Chondrocyte (in vitro differentiated cells): Measurements from ENCODE around the gene NELL2. TPM values are rescaled to one million over a fixed set of nuclear protein-coding genes. Genes with fewer than 3 reads are reported as not detected.

Experiments
- DNase-seq: peaks from one replicate; pipeline ENCODE4 v3.0.0; 2021; ENCODE audit warnings: mixed read lengths, low spot score
- H3K27ac Mint-ChIP-seq: one replicate; pipeline ENCODE4 v1.8.0; 2021; ENCODE audit warnings: mild to moderate bottlenecking, moderate library complexity, mixed read lengths; ENCODE audit not compliant: unreplicated experiment
- H3K27me3 Mint-ChIP-seq: 2 replicates; pipeline ENCODE4 v1.8.0; 2021; ENCODE audit warnings: low read depth, mixed read lengths
- H3K36me3 Mint-ChIP-seq: 2 replicates; pipeline ENCODE4 v1.8.0; 2021; ENCODE audit warnings: low read depth, mixed read lengths
- H3K4me1 Mint-ChIP-seq: 2 replicates; pipeline ENCODE4 v1.8.0; 2021; ENCODE audit warnings: low read depth, mild to moderate bottlenecking, mixed read lengths
- H3K4me3 Mint-ChIP-seq: one replicate; pipeline ENCODE4 v1.8.0; 2021; ENCODE audit warnings: mild to moderate bottlenecking, moderate library complexity, mixed read lengths; ENCODE audit not compliant: unreplicated experiment
- H3K9me3 Mint-ChIP-seq: 2 replicates; pipeline ENCODE4 v1.8.0; 2021; ENCODE audit warnings: low read depth, mixed read lengths
- CTCF ChIP-seq: fragments of 200-600 bp; sonication (generic); IDR thresholded peaks from 2 replicates; pipeline ENCODE4 v1.5.0; 2021; ENCODE audit warnings: antibody characterized with exemption, mild to moderate bottlenecking, moderate library complexity
- total RNA-seq: library from RNA; stranded (reverse); gene quantifications from 3 replicates; pipeline ENCODE4 v1.2.1, GENCODE V29; 2021

Gene NELL2
- total RNA-seq, 1 donor from 2014 or later: not detected

GRCh38 chr12:44570036-44570583, 306.0 kb downstream of the NELL2 start:
- no peak for DNase-seq
- Mint-ChIP-seq H3K4me1 (no peaks in the 10 kb centered on the region), H3K27me3 (no peaks in the 10 kb centered on the region), H3K9me3 (no peaks in the 10 kb centered on the region), H3K4me3 (no peak overlapping the region), H3K27ac (no peak overlapping the region), H3K36me3 (no peaks in the 10 kb centered on the region)
- no peak for TF ChIP-seq CTCF

GRCh38 chr12:44565163-44565562, 311.0 kb downstream of the NELL2 start:
- Mint-ChIP-seq H3K4me1 (no peaks in the 10 kb centered on the region), H3K27ac (no peak overlapping the region), H3K9me3 (no peaks in the 10 kb centered on the region), H3K36me3 (no peaks in the 10 kb centered on the region), H3K27me3 (no peaks in the 10 kb centered on the region), H3K4me3 (no peak overlapping the region)
- TF ChIP-seq CTCF: no peak
- DNase-seq: no peak

DNA sequence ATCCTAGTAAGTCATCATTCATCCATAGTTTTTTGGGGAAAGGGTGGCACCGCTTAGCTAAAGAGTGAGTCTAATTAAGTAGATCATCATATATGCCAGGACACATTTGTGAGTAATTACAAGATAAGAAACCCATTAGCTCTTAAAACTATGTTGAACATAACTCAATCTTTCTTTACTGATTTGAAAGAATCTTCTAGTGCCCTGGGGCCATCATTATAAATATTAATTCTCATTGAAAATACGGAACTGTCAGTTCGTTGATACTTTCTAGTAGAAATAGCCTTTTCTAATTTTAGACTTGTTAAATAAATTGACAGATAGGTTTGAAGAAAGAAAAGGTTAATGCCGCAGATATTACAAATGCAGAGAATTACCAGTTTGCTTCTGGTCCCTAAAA, 312.6 kb downstream of the NELL2 start:
- H3K4me1 Mint-ChIP-seq: no peaks in the 10 kb centered on the region
- H3K36me3 Mint-ChIP-seq: no peaks in the 10 kb centered on the region
- no peak for DNase-seq
- no peaks in the 10 kb centered on the region for H3K27me3 Mint-ChIP-seq
- no peaks in the 10 kb centered on the region for H3K9me3 Mint-ChIP-seq
- H3K4me3 Mint-ChIP-seq: no peak overlapping the region
- no peak for TF ChIP-seq CTCF
- H3K27ac Mint-ChIP-seq: no peak overlapping the region

- no peak for TF ChIP-seq CTCF
- Mint-ChIP-seq H3K9me3 (no peaks in the 10 kb centered on the region), H3K4me3 (no peak overlapping the region), H3K4me1 (peaks cover 4% of the 10 kb centered on the region), H3K27me3 (peaks cover 7% of the 10 kb centered on the region), H3K27ac (no peak overlapping the region), H3K36me3 (no peaks in the 10 kb centered on the region)
- DNase-seq: peak; percentile 56
Observed at GRCh38 chr12:44558340-44559100, 317.6 kb downstream of the NELL2 start.

GRCh38 chr12:44555454-44555853, 320.7 kb downstream of the NELL2 start:
- TF ChIP-seq CTCF: no peak
- DNase-seq: no peak
- Mint-ChIP-seq H3K9me3 (no peaks in the 10 kb centered on the region), H3K27ac (no peak overlapping the region), H3K27me3 (peaks cover 7% of the 10 kb centered on the region), H3K4me1 (peaks cover 4% of the 10 kb centered on the region), H3K36me3 (no peaks in the 10 kb centered on the region), H3K4me3 (no peak overlapping the region)
